HAP-1 (cell line): ENCODE measurements around the gene PNKD.

Experiments
- DNase-seq, 2 experiments: peaks; one replicate each; pipeline ENCODE4 v3.0.0-alpha.2; 2016 to 2020; ENCODE audit warnings: low spot score in 2 of 2
- H3K27me3 ChIP-seq: fragments of 250-450 bp; sonication (Bioruptor Pico); 2 replicates; pipeline ENCODE4 v1.5.1; 2020; ENCODE audit warnings: low read depth, mild to moderate bottlenecking, moderate library complexity
- H3K36me3 ChIP-seq: fragments of 250-450 bp; sonication (Bioruptor Pico); replicated peaks from 2 replicates; pipeline ENCODE4 v1.5.1; 2020; ENCODE audit warnings: mild to moderate bottlenecking
- H3K4me1 ChIP-seq: fragments of 250-450 bp; sonication (Bioruptor Pico); 2 replicates; pipeline ENCODE4 v1.5.1; 2020; ENCODE audit warnings: mild to moderate bottlenecking
- H3K4me3 ChIP-seq: fragments of 250-450 bp; sonication (Bioruptor Pico); 2 replicates; pipeline ENCODE4 v1.5.1; 2020; ENCODE audit warnings: mild to moderate bottlenecking, moderate library complexity
- H3K9me3 ChIP-seq: fragments of 250-450 bp; sonication (Bioruptor Pico); 2 replicates; pipeline ENCODE4 v1.5.1; 2020; ENCODE audit warnings: mild to moderate bottlenecking, moderate library complexity
- in situ Hi-C: fragments of 300-500 bp; cut with MboI; formaldehyde crosslinking; loops from 3 replicates; pipeline ENCODE4 v1.14.3; 2020; ENCODE audit warnings: low sequenced_read_pairs, inconsistent platforms, mixed read lengths

PNKD gene, protein sequence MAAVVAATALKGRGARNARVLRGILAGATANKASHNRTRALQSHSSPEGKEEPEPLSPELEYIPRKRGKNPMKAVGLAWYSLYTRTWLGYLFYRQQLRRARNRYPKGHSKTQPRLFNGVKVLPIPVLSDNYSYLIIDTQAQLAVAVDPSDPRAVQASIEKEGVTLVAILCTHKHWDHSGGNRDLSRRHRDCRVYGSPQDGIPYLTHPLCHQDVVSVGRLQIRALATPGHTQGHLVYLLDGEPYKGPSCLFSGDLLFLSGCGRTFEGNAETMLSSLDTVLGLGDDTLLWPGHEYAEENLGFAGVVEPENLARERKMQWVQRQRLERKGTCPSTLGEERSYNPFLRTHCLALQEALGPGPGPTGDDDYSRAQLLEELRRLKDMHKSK

DNA sequence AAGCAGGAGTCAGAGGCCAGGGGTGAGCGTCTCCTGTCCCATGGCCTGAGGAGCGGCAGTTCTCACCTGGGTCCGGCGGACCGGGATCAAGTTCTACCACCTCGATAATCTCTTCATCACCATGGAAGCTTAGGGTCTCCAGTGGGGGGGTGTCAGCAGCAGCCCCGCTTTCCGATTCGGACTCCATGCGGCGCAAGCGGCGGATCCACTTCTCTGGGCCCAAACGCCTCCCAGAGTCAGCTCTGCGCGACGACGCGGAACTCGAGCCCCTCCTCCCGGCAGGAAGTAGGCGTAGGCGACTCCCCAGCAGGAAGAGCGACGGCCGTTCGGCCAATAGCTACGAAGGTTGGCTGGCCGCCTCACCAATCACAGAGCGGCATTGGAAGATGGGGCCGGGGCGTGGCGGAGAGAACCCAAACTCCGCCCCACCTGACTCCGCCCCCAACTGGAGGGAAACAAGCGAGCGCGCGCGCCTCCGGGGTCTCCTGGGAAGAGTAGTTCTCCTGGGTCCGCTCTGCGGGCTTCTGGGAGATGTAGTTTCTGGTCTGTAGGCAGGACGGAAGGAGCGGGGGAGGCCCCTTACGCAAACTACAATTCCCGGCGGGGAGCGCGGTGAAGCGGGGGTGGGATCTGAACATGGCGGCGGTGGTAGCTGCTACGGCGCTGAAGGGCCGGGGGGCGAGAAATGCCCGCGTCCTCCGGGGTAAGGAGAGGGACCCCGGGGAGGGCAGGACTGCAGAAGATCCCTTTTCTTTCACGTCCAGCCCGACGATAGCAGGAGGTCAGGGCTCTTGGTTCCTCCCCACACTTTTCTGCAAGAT, at the start of gene PNKD, which contains the start of gene AAMP:
PNKD (plus strand) TSS at position 620 of the 821 bp plus-strand sequence; CDS start at position 637, 17 bp downstream.
AAMP (minus strand) TSS at position 238 of the 821 bp plus-strand sequence; CDS start at position 187, 51 bp downstream.
- H3K4me1 ChIP-seq = peaks cover 14% of the 10 kb centered on the region
- peak within 1 kb of the TSS; percentile 89 for H3K4me3 ChIP-seq
- H3K27me3 ChIP-seq = no peaks in the 10 kb centered on the region
- peaks cover 52% of the 10 kb centered on the region for H3K36me3 ChIP-seq
- in situ Hi-C loops = no loop called here
- H3K9me3 ChIP-seq = no peaks in the 10 kb centered on the region
- peak; percentile 98 to 100 for DNase-seq

DNA sequence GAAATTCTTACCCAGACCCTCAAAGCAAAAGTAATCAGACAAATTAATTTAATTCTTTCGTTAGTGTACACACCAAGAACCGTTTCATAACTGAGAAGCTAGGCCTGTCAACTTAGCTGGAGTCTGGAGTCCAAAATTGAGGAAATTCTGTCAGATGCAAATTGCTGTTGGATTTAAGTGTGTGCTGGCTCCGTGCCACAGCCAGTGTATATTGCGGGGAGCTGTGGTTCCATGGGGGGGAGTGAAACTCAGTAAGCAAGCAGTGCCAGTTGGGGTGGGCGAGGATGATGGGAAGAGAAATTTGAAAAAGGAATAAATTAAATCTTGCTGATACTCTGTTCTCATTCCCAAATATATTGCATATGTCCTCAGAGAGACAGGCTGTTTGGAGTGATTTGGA, 49.3 kb upstream of the PNKD start:
- peaks cover 28% of the 10 kb centered on the region for H3K4me1 ChIP-seq
- H3K4me3 ChIP-seq = no peak overlapping the region
- no peaks in the 10 kb centered on the region for H3K9me3 ChIP-seq
- DNase-seq = no peak
- no peaks in the 10 kb centered on the region for H3K27me3 ChIP-seq
- in situ Hi-C loops = no loop called here
- H3K36me3 ChIP-seq = peaks cover 33% of the 10 kb centered on the region

DNA sequence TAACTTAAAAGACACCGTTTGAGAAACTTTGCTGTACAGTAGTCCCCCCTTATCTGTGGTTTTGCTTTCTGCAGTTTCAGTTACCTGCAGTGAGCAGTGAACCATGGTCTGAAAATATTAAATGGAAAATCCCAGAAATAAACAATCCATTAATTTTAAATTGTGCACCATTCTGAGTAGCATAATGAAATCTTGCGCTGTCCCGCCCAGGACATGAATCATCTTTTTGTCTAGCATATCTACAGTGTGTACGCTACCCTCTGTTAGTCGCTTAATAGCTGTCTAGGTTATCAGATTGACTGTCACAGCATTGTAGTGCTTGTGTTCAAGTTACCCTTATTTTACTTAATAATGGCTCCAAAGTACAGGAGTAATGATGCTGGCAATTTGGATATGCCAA, 47.3 kb upstream of the PNKD start:
- Histone ChIP-seq H3K36me3 (peaks cover 46% of the 10 kb centered on the region), H3K9me3 (no peaks in the 10 kb centered on the region), H3K4me1 (peaks cover 30% of the 10 kb centered on the region), H3K4me3 (no peak overlapping the region), H3K27me3 (no peaks in the 10 kb centered on the region)
- in situ Hi-C loops = no loop called here
- no peak for DNase-seq

DNA sequence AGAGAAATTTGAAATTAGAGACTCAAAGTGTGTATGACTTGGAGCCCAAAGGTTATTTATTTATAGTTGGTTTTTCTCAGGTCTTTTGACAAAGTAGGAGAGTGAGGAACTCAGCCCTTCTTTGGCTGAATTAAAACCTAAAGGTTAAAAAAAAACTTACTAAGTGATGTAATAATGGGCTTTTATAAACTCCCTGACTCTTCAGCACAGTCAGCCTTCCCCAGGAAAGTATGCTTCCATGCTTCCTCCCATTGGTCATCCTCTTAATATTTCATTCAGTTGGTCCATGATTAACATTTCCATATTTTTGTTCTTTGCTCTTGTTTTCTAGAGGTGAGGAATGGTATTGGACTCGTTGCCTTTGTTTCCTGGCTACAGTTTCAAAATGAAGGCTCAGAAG, 46.1 kb upstream of the PNKD start:
- H3K9me3 ChIP-seq = no peaks in the 10 kb centered on the region
- DNase-seq = no peak
- no peak overlapping the region for H3K4me3 ChIP-seq
- H3K4me1 ChIP-seq = peaks cover 37% of the 10 kb centered on the region
- in situ Hi-C loops = no loop called here
- peaks cover 54% of the 10 kb centered on the region for H3K36me3 ChIP-seq
- no peaks in the 10 kb centered on the region for H3K27me3 ChIP-seq

DNA sequence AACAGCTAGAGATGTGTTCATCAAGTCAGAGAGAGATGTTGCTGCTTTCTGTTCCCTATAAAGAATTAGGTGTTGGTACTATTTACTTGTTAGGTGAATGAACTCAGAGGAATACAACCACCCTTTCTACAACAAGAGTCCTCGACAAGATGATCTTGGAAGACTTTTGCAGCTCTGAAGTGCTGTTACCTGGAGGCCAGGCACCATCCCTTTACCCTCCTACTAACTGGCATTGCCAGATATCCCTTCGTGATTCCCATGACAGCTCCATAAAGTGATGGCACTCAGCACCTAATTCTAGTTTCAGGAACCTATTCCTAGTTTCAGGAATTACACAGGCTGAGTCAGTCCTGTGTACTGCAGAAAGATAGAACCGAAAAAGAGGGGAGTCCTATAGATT, 43.4 kb upstream of the PNKD start:
- H3K4me3 ChIP-seq = no peak overlapping the region
- H3K4me1 ChIP-seq = peaks cover 36% of the 10 kb centered on the region
- no peaks in the 10 kb centered on the region for H3K27me3 ChIP-seq
- DNase-seq = no peak
- in situ Hi-C loops = no loop called here
- H3K9me3 ChIP-seq = no peaks in the 10 kb centered on the region
- peaks cover 59% of the 10 kb centered on the region for H3K36me3 ChIP-seq

DNA sequence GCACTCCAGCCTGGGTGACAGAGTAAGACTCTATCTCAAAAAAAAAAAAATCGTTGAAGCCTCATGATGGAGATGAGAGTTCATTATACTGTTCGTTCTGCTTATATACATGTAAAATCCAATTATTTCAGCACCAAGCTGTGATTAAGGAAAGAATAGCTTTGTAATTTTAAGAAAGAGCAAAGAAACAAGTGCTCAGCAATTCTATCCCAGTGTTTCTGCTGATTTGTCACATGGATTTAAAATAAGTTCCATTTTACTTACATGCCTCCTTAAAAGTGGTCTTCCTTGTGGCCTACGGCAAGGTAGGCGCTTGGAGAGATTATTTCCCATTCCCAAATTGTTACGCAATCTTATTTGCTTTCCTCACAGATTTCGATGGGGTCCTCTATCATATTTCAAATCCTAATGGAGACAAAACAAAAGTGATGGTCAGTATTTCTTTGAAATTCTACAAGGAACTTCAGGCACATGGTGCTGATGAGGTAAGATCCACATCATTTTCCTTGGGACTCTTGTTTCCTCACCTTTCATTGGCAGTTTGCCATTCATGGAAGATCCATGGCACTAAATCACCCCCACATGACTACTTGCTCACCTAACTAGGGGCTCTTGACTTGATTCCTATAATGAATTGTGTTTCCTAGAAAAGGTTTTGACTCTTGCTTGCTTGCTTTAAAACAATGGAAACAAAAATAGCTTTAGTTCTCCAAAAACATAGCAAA, 41.8 kb upstream of the PNKD start:
- H3K27me3 ChIP-seq = no peaks in the 10 kb centered on the region
- H3K4me3 ChIP-seq = no peak overlapping the region
- in situ Hi-C loops = no loop called here
- H3K36me3 ChIP-seq = peaks cover 73% of the 10 kb centered on the region
- H3K4me1 ChIP-seq = peaks cover 29% of the 10 kb centered on the region
- peak in 1 of 2 experiments; percentile 5 for DNase-seq
- H3K9me3 ChIP-seq = no peaks in the 10 kb centered on the region

DNA sequence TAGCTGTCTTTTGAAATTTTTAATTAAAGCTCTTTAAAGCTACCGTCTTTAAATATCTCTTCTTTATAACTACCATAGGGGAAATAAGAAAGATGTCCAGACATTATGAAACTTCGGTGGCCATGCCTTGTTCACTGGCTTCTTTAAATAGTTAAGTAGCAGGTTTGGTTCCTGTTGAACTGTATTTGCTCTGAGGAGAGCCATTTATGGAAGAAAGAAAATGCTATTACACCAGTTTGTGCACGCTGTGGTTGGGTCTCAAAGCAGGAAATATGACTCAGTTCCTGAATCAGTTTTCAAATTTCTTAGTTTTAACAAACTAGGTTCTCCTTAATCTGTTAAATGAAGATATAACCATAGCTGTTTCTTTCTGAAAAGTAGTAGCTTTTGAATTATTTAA, 41.1 kb upstream of the PNKD start:
- H3K36me3 ChIP-seq = peaks cover 76% of the 10 kb centered on the region
- no peak overlapping the region for H3K4me3 ChIP-seq

DNA sequence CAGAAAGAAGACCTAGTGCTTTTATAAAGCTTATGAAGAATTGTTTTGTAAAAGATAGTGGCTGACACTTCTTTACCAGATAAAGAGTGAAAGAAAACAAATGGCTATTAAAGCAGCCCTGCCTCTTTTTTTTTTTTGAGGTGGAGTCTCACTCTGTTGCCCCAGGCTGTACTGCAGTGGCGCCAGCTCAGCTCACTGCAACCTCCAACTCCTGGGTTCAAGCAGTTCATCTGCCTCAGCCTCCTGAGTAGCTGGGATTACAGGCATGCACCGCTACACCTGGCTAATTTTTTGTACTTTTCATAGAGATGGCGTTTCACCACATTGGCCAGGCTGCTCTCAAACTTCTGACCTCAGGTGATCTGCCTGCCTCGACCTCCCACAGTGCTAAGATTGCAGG, 40.5 kb upstream of the PNKD start:
- in situ Hi-C loops = no loop called here
- peaks cover 76% of the 10 kb centered on the region for H3K36me3 ChIP-seq
- H3K4me3 ChIP-seq = no peak overlapping the region
- peak; percentile 75 to 90 for DNase-seq
- H3K4me1 ChIP-seq = peaks cover 33% of the 10 kb centered on the region
- H3K27me3 ChIP-seq = no peaks in the 10 kb centered on the region
- H3K9me3 ChIP-seq = no peaks in the 10 kb centered on the region

More for the DNA sequence above, 41.1 kb upstream of the PNKD start:
- peaks cover 32% of the 10 kb centered on the region for H3K4me1 ChIP-seq
- no peaks in the 10 kb centered on the region for H3K9me3 ChIP-seq
- in situ Hi-C loops = no loop called here
- peak in 1 of 2 experiments; percentile 78 for DNase-seq
- H3K27me3 ChIP-seq = no peaks in the 10 kb centered on the region

DNA sequence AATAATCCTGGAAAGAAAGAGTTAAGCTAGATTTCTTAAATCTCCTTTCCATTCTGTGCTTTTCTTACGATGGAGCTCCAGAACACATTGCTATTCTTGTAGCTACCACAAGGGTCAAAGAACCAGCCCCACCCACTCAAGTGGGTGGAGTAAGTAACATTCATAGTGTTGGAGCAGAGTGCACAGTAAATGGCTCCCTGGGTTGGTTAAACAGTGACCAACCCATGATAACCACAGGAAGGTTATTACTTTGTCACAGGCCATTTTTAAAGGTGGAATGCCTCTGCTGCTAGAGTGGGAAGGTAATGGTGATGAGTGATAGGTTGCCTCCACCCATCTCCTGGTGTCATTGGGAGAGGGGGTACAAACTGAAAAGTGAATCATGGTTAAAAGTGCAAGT, 39.4 kb upstream of the PNKD start:
- Histone ChIP-seq H3K4me1 (peaks cover 33% of the 10 kb centered on the region), H3K9me3 (no peaks in the 10 kb centered on the region), H3K36me3 (peaks cover 75% of the 10 kb centered on the region), H3K4me3 (no peak overlapping the region), H3K27me3 (no peaks in the 10 kb centered on the region)
- in situ Hi-C loops = no loop called here
- DNase-seq = peak; percentile 38 to 54

DNA sequence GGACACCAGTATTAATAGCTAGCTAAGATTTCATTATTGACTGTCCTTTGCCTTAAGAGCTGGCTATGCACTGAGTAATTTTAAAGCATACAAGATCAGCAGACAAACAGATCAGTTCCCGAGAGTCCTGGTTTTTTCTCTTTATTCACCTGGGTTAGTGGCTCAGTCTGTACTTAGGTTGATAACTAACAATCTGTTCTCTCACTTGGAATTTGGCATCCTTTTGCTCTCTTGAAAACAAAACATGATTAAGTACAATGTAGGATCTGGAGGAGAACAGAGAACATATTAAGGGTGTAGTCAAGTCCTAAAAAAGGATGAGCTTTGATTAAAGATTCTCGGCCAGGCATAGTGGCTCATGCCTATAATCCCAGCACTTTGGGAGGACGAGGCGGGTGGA, 36.8 kb upstream of the PNKD start:
- peaks cover 75% of the 10 kb centered on the region for H3K36me3 ChIP-seq
- H3K27me3 ChIP-seq = no peaks in the 10 kb centered on the region
- DNase-seq = no peak
- no peak overlapping the region for H3K4me3 ChIP-seq
- no peaks in the 10 kb centered on the region for H3K9me3 ChIP-seq
- in situ Hi-C loops = no loop called here
- peaks cover 27% of the 10 kb centered on the region for H3K4me1 ChIP-seq

DNA sequence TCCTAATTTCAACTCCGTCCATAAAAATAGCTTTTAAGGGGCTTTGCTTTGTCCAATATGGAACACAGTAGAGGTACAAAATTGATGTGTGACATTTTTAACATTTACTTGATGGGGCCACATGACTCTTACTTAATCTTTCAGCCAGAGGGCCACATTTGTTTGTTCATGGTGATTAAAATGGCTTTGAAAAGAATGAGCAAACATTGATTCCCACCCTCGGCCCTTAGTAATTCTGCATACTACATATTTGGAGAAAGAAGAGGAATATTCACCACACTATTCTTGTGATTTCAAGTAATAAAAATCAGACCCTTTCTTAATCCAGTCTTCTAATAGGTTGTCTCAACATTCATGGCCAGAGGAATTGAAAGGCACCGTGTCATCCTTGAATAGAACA, 35.8 kb upstream of the PNKD start:
- in situ Hi-C loops = no loop called here
- H3K4me3 ChIP-seq = no peak overlapping the region
- H3K36me3 ChIP-seq = peaks cover 82% of the 10 kb centered on the region
- DNase-seq = no peak
- H3K4me1 ChIP-seq = peaks cover 17% of the 10 kb centered on the region
- no peaks in the 10 kb centered on the region for H3K27me3 ChIP-seq
- no peaks in the 10 kb centered on the region for H3K9me3 ChIP-seq

DNA sequence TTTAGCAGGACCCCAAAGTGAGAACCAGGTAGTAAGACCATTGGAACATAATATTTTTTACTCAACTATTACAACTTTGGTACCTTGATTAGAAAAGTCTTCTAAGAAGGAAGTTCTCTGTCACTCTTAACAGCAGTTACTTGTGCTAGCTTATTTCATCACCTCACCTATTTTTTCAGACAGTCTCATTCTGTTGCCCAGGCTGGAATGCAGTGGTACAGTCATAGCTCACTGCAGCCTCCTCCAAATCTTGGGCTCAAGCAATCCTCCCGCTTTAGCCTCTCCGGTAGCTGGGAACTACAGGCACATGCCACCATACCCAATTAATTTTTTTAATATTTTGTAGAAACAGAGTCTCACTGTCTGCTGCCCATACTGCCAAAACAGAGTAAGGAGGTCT, 35.3 kb upstream of the PNKD start:
- Histone ChIP-seq H3K36me3 (peaks cover 87% of the 10 kb centered on the region), H3K4me3 (no peak overlapping the region), H3K4me1 (peaks cover 15% of the 10 kb centered on the region), H3K27me3 (no peaks in the 10 kb centered on the region), H3K9me3 (no peaks in the 10 kb centered on the region)
- in situ Hi-C loops = no loop called here
- DNase-seq = no peak

DNA sequence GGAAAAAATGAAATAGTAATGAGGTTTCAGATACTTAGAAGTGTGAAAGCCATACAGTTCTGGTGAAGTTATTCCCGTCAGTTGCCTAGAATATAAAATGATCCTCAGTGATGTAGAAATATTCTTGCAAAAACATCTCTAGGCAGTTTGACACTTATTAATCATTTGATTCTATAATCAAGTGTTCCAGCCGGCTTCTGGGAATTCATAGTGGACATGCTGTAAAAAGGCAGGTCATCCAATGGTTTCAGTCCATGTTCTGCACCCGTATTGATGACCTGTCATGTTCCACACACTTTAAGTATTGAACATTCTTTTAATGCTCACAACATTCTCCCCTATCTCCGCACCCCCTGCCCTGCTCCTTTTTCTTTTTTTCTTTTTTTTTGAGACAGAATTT, 33.5 kb upstream of the PNKD start:
- Histone ChIP-seq H3K4me1 (peaks cover 4% of the 10 kb centered on the region; the same call in 1 of the 2 replicates), H3K9me3 (no peaks in the 10 kb centered on the region), H3K4me3 (no peak overlapping the region), H3K36me3 (peaks cover 90% of the 10 kb centered on the region), H3K27me3 (no peaks in the 10 kb centered on the region)
- DNase-seq = no peak
- in situ Hi-C loops = no loop called here
